Tibial nerve (tissue), 3 donors: ENCODE measurements around the gene MRPL45.

Experiments used
- POLR2A ChIP-seq, 2 donors: fragments of 450-650 bp; IDR thresholded peaks; one replicate each; pipeline ENCODE4 v1.6.1; 2017; ENCODE audit warnings: antibody characterized with exemption in 2 of 2, mild to moderate bottlenecking in 2 of 2, moderate library complexity in 2 of 2
- TF ChIP-seq, protein P1 (sequence below), 5 experiments: fragments of 200-600 bp in 3 of 5; fragments of 450-650 bp in 2 of 5; sonication (generic) in 3 of 5; IDR thresholded peaks; one replicate each; pipeline ENCODE4 v1.5.1; 2016 to 2019; ENCODE audit warnings: antibody characterized with exemption in 5 of 5, mild to moderate bottlenecking in 3 of 5, moderate library complexity in 2 of 5

DNA sequence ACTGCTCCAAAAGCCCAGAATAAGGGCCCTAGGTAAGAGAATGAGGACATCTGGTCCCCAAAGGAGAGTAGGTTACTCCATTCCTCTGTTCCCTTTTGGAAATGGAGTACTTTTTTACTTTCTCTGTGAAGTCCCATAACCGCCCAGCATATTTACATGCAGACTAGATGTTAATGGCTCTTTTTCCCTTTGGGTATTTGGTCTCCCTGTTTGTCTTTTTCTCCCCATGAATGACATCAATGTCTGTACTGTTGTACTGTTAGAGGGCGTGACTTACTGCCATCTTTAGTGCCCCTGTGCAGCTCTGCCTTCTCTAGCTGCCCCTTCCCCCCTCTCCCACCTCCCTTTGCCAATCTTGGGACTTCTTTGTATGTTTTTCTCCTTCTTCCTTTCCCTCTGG, 27.8 kb downstream of the MRPL45 start:
- TF ChIP-seq, protein P1, sequence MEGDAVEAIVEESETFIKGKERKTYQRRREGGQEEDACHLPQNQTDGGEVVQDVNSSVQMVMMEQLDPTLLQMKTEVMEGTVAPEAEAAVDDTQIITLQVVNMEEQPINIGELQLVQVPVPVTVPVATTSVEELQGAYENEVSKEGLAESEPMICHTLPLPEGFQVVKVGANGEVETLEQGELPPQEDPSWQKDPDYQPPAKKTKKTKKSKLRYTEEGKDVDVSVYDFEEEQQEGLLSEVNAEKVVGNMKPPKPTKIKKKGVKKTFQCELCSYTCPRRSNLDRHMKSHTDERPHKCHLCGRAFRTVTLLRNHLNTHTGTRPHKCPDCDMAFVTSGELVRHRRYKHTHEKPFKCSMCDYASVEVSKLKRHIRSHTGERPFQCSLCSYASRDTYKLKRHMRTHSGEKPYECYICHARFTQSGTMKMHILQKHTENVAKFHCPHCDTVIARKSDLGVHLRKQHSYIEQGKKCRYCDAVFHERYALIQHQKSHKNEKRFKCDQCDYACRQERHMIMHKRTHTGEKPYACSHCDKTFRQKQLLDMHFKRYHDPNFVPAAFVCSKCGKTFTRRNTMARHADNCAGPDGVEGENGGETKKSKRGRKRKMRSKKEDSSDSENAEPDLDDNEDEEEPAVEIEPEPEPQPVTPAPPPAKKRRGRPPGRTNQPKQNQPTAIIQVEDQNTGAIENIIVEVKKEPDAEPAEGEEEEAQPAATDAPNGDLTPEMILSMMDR (IDR thresholded peaks at IDR 0.05): no peak
- TF ChIP-seq POLR2A (IDR thresholded peaks at IDR 0.05): no peak
